Smooth muscle cell (in vitro differentiated cells): Measurements from ENCODE around the gene TGOLN2. TPM values are rescaled to one million over a fixed set of nuclear protein-coding genes. Genes with fewer than 3 reads are reported as not detected.

Experiments
- DNase-seq: peaks from one replicate; lab custom pipeline; 2025; ENCODE audit not compliant: unreplicated experiment; lab: John Stamatoyannopoulos, UW
- H2AFZ ChIP-seq: fragments of 200-600 bp; sonication (generic); 2 replicates; pipeline ENCODE4 v1.6.0; 2016; ENCODE audit warnings: antibody characterized with exemption, low read depth, mild to moderate bottlenecking
- H3F3A ChIP-seq: fragments of 200-600 bp; sonication (generic); 2 replicates; pipeline ENCODE4 v1.6.0; 2017; ENCODE audit warnings: antibody characterized with exemption, low read depth
- H3K27ac ChIP-seq: fragments of 200-600 bp; sonication (generic); 2 replicates; pipeline ENCODE4 v1.5.1; 2016; ENCODE audit warnings: low read depth, mild to moderate bottlenecking
- H3K27me3 ChIP-seq: fragments of 200-600 bp; sonication (generic); 2 replicates; pipeline ENCODE4 v1.6.1; 2016; ENCODE audit warnings: low read depth, mild to moderate bottlenecking
- H3K36me3 ChIP-seq: fragments of 200-600 bp; sonication (generic); 2 replicates; pipeline ENCODE4 v1.5.1; 2016; ENCODE audit warnings: low read depth
- H3K4me1 ChIP-seq: fragments of 200-600 bp; sonication (generic); 2 replicates; pipeline ENCODE4 v1.5.1; 2016; ENCODE audit warnings: low read depth
- H3K4me2 ChIP-seq: fragments of 200-600 bp; sonication (generic); 2 replicates; pipeline ENCODE4 v1.6.0; 2016; ENCODE audit warnings: mild to moderate bottlenecking
- H3K4me3 ChIP-seq: fragments of 200-600 bp; sonication (generic); 2 replicates; pipeline ENCODE4 v1.5.1; 2016; ENCODE audit warnings: mild to moderate bottlenecking
- H3K79me2 ChIP-seq: fragments of 200-600 bp; sonication (generic); 2 replicates; pipeline ENCODE4 v1.6.0; 2016; ENCODE audit warnings: low read depth, mild to moderate bottlenecking
- H3K9ac ChIP-seq: fragments of 200-600 bp; sonication (generic); 2 replicates; pipeline ENCODE4 v1.6.0; 2016; ENCODE audit warnings: low read depth
- H3K9me3 ChIP-seq: fragments of 200-600 bp; sonication (generic); replicated peaks from 2 replicates; pipeline ENCODE4 v1.5.1; 2016; ENCODE audit warnings: low read depth
- H4K20me1 ChIP-seq: fragments of 200-600 bp; sonication (generic); 2 replicates; pipeline ENCODE4 v1.6.0; 2016; ENCODE audit warnings: low read depth
- CTCF ChIP-seq: fragments of 200-600 bp; sonication (generic); IDR thresholded peaks from 2 replicates; pipeline ENCODE4 v1.5.1; 2017; ENCODE audit warnings: borderline replicate concordance, mild to moderate bottlenecking, antibody characterized with exemption; ENCODE audit not compliant: insufficient read depth, poor library complexity, severe bottlenecking
- WGBS: methylation state at CpG from one replicate; pipeline ENCODE4 v1.1.7; 2016; ENCODE audit warnings: low lambda C conversion rate; 5-methylcytosine and 5-hydroxymethylcytosine counted together
- polyA plus RNA-seq: library from polyadenylated mRNA; unstranded; fragments of >200 nt; fragmentation: Nextera tagmentation; extraction: Ambion mirVana; gene quantifications from 2 replicates; pipeline ENCODE4 v1.2.1, GENCODE V29; 2016
- small RNA-seq: library from RNA; depleted of rRNA; stranded (forward); fragments of <200 nt; gene quantifications from one replicate; pipeline ENCODE3, GENCODE V24; 2014
- total RNA-seq: library from RNA; depleted of rRNA; stranded (reverse); fragments of >200 nt; gene quantifications from 2 replicates; pipeline ENCODE4 v1.2.3, GENCODE V29; 2014

The TGOLN2 gene
- total and polyA plus RNA-seq, 2 experiments from 2014 or later, result 34.4 to 52.0 TPM

- Histone ChIP-seq H2AFZ (no peak overlapping the region), H3K27ac (no peak overlapping the region)
- WGBS, result 53% methylated on average over 19 of the region's 21 CpGs
Observed at GRCh38 chr2:85273738-85274731, 53.8 kb downstream of the TGOLN2 start.

GRCh38 chr2:85272357-85272756 is 55.4 kb downstream of the TGOLN2 start:
- Histone ChIP-seq H3K9ac (no peak overlapping the region), H3K79me2 (peaks cover 4% of the 10 kb centered on the region), H3K4me2 (no peak overlapping the region), H3K9me3 (no peaks in the 10 kb centered on the region), H3K4me3 (no peak overlapping the region), H3K36me3 (no peaks in the 10 kb centered on the region), H4K20me1 (peaks cover 27% of the 10 kb centered on the region), H3F3A (peaks cover 15% of the 10 kb centered on the region), H3K4me1 (peaks cover 1% of the 10 kb centered on the region), H3K27me3 (no peaks in the 10 kb centered on the region), H2AFZ (no peak overlapping the region), H3K27ac (no peak overlapping the region)
- no peak for TF ChIP-seq CTCF
- WGBS, result 82% methylated on average over 6 of the region's 6 CpGs
- DNase-seq, result no peak

More at GRCh38 chr2:85273738-85274731, 53.8 kb downstream of the TGOLN2 start:
- DNase-seq, result no peak
- Histone ChIP-seq H3K4me3 (no peak overlapping the region), H3K27me3 (no peaks in the 10 kb centered on the region), H3K79me2 (peaks cover 5% of the 10 kb centered on the region), H4K20me1 (peaks cover 27% of the 10 kb centered on the region), H3K4me1 (peaks cover 15% of the 10 kb centered on the region), H3F3A (peaks cover 26% of the 10 kb centered on the region), H3K36me3 (no peaks in the 10 kb centered on the region), H3K4me2 (no peak overlapping the region), H3K9ac (no peak overlapping the region), H3K9me3 (no peaks in the 10 kb centered on the region)
- TF ChIP-seq CTCF, result no peak

- Histone ChIP-seq H3K4me1 (peaks cover 14% of the 10 kb centered on the region), H3K27me3 (no peaks in the 10 kb centered on the region), H3K4me2 (no peak overlapping the region), H3K9ac (no peak overlapping the region), H3K9me3 (no peaks in the 10 kb centered on the region), H3K79me2 (no peaks in the 10 kb centered on the region), H3F3A (peaks cover 3% of the 10 kb centered on the region), H4K20me1 (peaks cover 24% of the 10 kb centered on the region), H3K36me3 (no peaks in the 10 kb centered on the region), H3K27ac (no peak overlapping the region), H3K4me3 (no peak overlapping the region), H2AFZ (no peak overlapping the region)
- 67% methylated on average over 6 of the region's 6 CpGs for WGBS
- DNase-seq, result no peak
- TF ChIP-seq CTCF, result no peak
Observed at GRCh38 chr2:85269959-85270358, 57.8 kb downstream of the TGOLN2 start.

Small RNAs within 50 kb of the gene (small RNA-seq; reads per million reads assigned to genes)
- not detected for gene AC062037.1
- gene RF00019, result not detected
- not detected for gene RN7SL113P

Other genes with a start within 250 kb of the TGOLN2 start
- gene TCF7L1, start 194.6 kb downstream of the TGOLN2 start, total RNA-seq, result 2.9 and 4.5 TPM in 2 replicates
- gene TCF7L1, start 194.6 kb downstream of the TGOLN2 start, polyA plus RNA-seq, result 15.2 and 18.2 TPM in 2 replicates
- gene RETSAT, start 26.5 kb upstream of the TGOLN2 start, total RNA-seq, result 24.1 and 29.9 TPM in 2 replicates
- gene RETSAT, start 26.5 kb upstream of the TGOLN2 start, polyA plus RNA-seq, result 17.9 and 20.6 TPM in 2 replicates
- 13.3 and 28.2 TPM in 2 replicates for gene ELMOD3, start 26.8 kb upstream of the TGOLN2 start, total RNA-seq
- gene ELMOD3, start 26.8 kb upstream of the TGOLN2 start, polyA plus RNA-seq, result 15.2 and 16.4 TPM in 2 replicates
- gene CAPG, start 82.4 kb upstream of the TGOLN2 start, total RNA-seq, result 50.1 and 51.6 TPM in 2 replicates
- 96.2 and 183 TPM in 2 replicates for gene CAPG, start 82.4 kb upstream of the TGOLN2 start, polyA plus RNA-seq
- gene SH2D6, start 90.7 kb upstream of the TGOLN2 start, total RNA-seq, result not detected in 2 replicates
- not detected in 2 replicates for gene SH2D6, start 90.7 kb upstream of the TGOLN2 start, polyA plus RNA-seq
- 93.8 and 108 TPM in 2 replicates for gene MAT2A, start 211.2 kb upstream of the TGOLN2 start, total RNA-seq
- 108 and 126 TPM in 2 replicates for gene MAT2A, start 211.2 kb upstream of the TGOLN2 start, polyA plus RNA-seq
- gene GGCX, start 233.5 kb upstream of the TGOLN2 start, total RNA-seq, result 44.0 and 83.2 TPM in 2 replicates
- gene GGCX, start 233.5 kb upstream of the TGOLN2 start, polyA plus RNA-seq, result 33.2 and 44.5 TPM in 2 replicates
- gene VAMP8, start 249.6 kb upstream of the TGOLN2 start, total RNA-seq, result 9.4 and 15.1 TPM in 2 replicates
- gene VAMP8, start 249.6 kb upstream of the TGOLN2 start, polyA plus RNA-seq, result 17.5 and 72.9 TPM in 2 replicates